ENCODE measurements around the gene CRHR1.
A peak's percentile ranks its signal among the peaks of the same experiment; 100 is the strongest.

CRHR1 gene

DNA sequence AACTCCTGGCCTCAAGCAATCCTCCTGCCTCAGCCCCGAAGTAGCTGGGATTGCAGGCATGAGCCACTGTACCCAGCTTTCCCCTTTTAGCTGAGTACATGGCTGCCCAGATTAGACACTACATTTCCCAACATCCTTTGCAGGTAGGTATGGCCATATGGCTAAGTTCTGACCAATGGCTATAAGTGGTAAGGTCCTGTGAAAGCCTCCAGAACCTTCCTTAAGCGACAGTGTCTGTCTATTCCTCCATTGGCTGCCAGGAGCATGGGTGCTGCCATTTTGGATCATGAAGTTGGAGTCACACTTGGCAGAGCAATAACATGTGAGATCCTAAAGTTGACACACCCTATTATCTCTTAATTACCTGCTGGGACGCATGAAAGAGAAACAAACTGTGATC is 24.4 kb upstream of the CRHR1 start:
- no peak for DNase-seq

DNA sequence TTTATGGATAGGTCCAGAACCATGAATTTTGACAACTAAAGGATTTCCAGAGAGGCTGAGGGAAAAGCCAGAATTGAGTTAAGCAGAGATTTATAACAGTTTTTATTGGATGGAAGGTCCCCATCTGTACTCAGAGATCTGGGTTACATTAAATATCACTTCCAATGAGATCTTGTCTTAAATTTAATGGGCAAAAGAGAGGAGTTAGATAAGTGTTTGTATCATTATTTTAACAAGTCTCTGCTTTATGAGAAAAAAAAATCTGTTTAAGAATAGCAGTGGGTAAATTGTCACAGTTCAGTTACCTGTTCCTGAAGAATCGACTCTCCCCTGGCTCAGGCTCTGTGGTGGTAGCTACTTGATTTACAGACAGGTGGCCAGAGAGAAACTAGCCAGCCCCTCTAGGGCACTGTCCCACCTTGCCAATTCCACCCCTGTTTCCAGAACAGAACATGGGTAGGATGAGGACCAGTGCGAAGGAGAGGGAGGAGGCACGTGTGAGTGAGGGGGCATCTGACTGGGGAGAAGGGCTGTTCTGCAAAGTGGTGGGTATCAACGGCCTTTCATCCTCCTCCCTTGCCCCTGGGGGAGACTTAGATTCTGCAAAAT is 22.1 kb upstream of the CRHR1 start:
- DNase-seq = no peak

DNA sequence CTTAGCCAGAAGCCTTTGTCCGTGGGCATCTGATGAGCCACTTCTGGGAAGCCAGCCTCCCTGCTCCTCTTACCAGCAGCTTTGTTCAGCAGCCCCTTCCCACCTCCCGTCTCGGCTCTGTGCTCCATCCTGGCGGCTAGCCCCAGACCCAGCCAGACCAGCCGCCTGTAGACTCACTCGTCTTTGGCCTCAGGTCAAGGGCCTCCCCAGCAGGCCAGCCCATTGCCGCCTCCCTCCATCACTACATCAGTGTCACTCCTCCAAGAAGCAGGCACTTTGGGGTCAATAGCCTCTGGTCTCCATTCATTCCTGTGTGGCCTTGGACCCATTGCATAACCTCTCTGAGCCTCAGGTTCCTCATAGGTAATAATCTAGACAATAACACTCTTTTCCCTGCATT is 20.9 kb upstream of the CRHR1 start:
- no peak for DNase-seq

DNA sequence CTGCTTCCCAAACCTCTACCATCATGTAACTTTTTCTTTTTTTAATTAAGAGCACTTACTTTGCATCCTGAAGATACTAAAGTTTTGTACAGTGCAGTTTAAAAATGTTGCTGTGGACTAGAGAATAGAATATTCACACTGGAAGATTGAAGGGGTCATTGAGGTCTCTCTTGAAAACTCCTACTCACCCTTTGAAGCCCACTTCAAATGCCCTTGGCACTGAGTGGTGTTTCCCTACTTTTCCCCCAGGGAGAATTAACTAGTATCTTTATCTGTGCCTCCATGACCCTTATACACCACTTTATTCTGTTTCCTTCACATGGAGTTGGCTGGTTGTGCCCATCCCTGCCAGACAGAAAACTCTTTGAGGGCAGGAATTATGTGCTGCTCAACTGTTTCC is 19.6 kb upstream of the CRHR1 start:
- DNase-seq = no peak

DNA sequence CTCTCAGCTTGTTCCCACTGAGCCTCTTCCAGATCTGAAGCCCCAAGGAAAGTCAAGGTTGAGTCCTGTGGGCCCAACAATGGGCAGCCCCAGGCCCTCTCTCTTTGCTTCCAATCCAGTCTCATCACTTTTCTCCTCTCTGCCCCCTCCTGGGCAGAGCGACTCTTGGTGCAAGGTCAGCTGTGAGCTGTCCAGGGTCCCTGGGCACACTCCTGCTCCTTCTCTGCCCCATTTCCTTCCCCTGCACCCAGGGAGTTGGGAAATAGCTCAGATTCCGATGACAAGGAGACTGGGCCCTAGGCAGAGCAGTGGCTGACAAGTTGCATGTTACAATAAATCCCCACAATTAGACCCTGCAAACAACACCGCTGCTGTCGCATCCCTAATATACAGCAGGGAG is 16.1 kb upstream of the CRHR1 start:
- no peak for DNase-seq

DNA sequence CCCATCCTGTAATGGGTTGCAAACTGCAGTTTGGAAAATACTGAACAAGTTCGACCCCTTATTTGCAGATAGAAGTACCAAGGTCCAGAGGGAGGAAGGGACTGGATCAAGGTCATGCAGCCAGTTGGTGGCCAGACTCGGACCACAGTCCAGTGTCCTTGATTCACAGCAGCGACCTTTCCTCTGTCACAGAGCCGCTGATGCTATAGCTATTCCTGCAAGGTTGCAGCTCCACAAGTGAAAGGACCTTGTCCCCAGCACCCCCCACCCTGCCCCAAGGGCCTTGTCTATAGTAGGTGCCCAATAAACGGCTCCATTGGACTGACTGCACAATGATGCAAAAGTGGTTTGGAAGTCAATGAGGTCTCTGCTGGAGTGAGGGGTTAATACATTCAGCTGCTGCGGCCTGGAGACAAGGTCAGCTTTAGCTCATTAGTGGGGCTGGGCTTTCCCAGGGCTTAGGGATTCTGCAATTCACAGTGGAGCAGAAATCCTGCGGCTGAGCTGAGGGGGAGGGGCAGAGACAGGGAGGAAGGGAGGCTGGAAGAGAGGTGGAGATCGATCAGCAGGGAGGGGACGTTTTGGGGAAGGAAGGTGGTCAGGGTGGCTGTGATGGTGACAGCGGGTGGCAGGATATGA is 13.4 kb upstream of the CRHR1 start:
- no peak for DNase-seq

DNA sequence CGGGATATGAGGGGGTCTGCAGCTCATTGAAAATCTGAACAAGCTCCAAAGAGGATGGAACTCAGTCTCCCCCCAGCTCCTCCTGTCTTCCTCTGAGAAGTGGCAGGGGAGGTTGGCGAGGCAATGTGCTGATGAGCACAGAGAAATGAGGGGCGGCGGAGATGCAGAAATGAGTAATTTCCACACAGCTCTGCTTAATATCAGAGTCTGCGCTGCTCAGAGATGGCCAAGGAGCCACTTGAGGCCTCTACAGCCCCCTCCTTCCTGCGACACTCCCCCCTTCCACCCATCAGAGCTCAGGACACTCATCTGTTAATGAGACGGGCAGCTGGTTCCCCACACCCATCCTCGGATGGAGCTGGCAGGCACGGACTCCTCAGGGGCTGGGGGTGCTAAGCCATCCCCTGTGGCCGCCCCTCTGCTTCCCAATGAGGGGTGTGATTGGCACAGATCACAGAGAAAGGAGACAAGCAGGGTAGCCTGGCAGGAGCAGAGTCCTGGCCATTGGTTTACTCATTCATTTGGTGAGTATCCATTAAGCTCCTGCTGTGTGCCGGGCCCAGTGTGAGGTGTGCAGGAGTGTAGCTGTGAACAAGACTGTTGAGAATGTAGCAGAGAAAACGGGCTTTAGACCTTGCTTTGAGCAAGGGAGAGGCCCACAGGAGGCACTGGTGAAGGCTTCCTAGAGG is 12.7 kb upstream of the CRHR1 start:
- DNase-seq = no peak

DNA sequence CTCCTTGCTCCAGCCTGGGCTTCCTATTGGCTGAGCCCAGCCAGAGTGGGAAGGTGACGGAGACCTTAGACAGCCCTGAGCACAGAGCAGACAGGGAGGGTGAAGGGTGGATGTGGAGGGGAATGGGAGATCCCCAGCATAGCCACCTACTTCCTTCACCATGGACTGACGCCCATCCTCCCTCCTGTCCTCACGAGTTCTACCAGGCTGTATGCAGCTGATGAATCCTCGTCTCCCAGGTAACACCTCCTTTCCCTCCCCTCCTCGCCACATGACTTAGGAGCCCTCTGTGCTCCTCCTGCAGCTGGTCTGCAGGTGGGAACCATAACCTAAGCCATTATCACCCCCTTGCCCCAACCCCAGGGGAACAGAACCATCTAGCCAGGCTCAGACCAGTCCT is 9.0 kb upstream of the CRHR1 start:
- DNase-seq = peak; percentile 57

DNA sequence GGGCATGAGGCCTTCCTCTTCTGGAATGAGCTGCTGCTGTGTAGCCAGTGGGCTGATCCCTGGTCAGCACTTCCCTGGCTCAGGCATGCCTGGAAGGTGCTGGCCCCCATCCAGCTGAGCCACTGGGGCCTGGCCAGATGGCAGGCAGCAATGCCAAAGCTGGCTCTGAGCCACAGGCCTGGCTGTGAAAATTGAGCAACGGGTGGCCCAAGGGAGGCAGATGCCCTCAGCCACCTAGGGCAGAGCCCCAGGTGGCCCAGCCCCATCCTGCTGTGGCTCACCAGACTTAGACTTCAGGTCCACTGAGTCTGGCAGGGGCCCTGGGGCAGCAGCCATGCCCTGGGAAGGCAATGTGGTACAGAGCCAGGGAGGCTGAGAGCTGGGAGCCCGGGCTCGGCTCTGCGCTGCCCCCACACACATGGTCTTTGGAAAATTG is 8.5 kb upstream of the CRHR1 start:
- DNase-seq = peak; percentile 81

DNA sequence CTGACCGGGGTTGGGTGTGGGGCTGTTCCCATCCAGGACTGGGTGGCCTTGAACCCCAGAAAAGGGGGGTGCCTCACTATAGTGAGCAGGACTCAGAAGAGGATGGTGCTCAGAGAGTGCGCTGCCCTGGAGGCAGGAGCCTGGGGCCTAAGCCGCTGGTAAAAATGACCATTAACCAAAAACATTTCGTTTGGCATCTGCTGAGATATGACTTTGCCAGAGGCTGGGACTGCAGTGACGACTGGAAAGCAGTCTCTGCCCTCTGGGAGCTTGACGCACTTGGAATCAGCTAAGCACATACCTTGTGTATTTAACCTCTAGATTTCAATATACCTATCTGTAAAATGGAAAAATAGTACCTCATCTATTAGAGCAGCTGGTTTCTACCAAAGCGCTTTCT is 7.2 kb upstream of the CRHR1 start:
- no peak for DNase-seq

DNA sequence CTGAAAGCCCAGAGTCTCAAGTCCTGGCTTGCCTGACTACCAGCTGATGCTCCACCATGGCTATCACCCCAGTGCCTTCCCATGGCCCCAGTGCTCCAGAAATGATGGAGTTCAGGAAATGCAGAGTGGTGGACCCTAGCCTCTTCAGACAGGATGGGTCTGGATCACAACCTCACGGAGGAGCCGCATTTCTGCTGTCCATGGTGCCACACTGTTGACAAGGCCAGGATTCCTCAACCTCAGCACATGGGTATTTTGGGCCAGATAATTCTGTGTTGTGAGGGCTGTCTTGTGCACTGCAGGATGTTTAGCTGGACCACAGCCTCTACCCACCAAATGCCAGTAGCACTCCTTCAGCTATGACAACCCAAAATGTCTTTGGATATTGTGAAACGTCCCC is 6.7 kb upstream of the CRHR1 start:
- no peak for DNase-seq

DNA sequence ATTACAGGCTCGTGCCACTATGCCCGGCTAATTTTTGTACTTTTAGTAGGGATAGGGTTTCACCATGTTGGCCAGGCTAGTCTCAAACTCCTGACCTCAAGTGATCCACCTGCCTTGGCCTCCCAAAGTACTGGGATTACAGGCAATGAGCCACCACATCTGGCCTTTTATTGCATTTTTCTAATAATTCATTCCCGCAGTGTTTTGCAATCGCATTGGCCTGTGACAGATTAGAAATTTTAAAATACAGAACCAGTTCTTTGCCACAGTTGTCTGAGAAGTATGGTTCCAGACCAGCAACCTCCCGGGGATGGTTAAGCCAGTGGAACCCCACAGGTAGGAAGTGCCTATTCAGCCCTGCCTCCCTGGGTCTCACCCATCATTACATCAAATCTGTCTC is 3.2 kb upstream of the CRHR1 start:
- DNase-seq = no peak

DNA sequence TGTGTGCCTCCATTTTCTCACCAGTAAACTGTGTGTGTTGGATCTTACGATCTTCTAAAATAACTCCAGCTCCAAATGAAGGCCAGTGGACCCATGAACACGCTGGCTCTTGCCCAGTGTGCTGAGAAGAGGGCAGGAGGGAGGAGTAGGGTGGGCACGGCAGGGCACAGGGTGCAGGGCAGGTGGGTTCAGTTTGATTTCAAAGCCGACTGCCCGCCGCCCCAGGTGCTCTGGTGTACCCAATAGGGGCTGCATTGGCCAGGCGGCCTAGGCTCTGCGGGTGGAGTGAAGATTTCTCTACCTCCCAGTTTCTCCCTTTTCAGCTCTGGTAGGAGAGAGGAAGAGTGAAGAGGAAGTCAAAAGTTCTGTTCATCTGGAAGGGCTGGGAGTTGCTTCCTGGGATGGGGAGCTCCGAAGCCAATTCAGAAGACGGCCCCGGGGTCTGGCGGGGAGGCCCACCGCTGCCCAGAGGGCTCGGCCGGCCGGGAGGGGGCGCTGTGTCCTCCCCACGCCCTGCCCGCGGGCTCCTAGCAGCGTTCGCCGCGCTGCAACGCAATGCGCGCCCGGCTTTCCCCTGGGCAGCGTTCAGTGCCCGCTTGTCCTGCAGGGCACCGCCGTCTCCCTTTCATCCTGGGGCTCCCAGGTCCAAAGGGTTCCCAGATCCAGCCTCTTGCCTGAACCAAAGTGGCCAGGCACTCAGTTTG is 1.1 kb upstream of the CRHR1 start:
- no peak for DNase-seq

DNA sequence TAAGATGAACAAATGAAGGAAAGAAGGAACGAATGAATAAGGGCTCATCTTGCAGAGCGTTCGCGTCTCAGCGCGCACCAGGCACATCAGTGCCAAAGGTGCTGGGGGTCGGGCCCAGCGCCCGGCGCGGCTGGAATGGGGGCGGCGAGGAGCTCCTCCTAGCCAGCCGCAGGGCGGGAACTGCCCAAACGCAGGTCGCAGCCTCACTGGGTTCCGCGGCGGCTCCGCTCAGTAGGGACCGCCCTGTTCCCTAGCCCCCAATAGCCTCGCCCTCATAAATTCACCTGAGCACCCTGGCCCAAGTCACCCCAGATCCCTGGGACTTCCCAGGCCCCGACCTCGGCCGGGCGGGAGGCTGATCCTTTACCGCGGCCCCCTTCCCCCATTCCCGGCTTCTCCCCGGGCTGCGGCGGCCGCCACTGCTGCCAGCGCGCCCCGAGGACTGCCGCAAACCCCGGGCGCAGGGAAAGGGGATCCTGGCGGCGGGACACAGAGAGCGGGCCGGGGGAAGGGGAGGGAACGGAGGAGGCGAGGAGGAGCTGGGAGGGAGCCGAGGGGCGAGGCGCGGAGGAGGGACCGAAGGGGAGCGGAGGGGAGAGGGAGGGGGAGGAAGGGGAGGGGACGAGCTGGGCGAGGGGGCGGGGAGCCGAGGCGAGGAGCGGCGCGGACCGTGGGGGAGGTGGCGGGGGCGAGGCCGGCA is 377 bp upstream of the CRHR1 start:
- DNase-seq = peak; percentile 15

DNA sequence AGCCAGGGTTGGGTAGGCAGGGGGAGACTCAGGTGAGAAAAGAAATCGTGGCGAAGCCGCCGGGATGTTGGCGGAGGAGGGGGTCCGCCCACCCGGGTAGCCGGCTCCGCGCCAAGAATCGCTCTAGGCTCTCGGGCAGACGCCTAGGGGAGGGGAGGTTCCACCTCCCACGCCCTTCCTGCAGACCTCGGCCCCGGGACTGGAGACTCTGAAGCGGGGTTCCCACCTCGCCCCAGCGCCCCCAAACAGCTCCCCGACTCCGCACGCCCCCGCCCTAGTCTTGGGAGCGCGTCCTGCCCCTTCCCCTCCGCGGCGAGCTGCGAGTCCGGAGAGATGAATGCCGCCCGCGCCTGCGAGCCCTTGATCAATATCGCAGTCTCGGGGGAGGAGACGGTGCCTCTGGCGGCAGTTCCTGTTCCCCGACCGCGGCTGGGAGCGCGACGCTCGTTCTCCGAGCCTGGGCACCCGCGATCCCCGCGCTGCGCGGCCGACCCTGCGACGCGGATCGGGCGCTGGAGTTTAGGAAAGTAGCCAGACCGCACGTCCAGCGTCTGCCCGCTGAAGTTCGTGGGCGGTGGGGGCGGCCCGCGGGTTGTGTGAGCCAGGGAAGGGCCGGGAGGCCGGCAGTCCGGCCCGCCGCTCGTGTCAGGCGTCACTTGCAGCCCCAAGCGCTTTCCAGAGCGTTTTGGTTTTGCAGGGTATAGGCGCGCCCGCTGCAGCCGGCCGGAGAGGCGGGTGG is 790 bp downstream of the CRHR1 start:
- no peak for DNase-seq

DNA sequence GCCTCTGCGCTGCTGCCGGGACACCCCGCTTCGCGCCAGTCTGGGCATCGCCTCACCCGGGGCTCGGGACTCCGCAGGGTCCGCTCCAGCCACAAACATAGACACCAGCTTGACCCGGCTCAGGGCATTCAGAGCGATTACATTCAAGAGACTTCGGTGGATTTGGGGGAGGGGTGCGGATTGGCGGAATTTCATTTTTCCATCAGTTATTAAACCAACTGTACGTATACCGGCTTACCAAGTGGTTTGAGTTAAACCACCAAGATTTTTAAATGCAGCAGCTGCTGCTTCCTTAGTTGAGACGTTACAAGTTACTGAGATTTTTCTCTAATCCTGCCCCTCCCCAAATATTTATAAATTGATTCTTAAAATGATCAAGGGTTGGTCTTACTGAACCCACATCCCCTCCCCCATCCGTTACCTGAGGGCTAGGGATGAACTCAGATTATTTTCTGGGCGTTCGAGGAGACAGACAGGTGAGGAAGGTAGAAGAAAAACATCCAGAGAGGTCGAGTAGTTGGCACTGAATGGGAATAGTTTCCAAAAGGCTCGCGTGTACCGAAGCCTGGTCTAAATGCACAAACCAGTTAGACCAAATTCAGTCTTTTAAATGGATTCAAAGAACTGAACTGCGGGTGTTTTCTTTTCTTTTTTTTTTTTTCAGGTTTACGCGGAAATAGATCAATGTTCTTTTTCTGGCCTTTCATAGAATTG is 1.5 kb downstream of the CRHR1 start:
- DNase-seq = no peak

DNA sequence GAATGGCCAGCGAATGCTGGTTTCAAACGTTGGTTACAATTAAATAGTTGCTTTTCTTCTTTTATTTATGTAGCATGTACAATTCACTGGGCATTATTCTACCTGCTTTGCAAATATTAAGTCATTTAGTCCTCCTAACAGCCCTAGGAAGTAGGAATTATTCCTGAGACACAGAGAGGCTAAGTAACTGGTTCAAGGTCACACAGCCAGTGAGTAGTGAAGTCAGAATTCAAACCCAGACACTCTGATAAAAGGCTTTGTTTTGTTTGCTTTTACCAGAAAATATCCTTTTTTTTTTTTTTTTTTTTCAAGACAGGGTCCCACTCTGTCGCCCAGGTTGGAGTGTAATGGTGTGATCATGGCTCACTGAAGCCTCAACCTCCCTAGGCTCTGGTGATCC is 2.2 kb downstream of the CRHR1 start:
- no peak for DNase-seq

DNA sequence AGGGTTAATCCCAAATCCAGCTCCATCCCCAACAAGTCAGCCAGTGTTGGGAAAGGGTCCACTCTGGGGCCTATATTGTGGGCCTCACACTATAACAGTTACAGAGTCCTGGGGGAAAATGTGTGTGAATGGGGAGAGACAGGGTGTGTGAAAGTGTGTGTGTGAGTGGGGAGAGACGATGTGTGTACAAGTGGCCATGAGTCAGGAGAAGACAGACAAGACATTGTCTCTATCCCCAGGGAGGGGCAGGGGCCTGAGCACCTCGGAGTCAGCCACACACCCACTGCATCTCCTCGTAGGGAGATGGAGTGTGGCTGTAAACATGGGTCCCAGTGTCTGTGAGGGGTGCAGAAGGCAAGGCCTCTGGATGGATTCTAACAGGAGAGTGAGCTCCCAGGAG is 2.9 kb downstream of the CRHR1 start:
- no peak for DNase-seq

DNA sequence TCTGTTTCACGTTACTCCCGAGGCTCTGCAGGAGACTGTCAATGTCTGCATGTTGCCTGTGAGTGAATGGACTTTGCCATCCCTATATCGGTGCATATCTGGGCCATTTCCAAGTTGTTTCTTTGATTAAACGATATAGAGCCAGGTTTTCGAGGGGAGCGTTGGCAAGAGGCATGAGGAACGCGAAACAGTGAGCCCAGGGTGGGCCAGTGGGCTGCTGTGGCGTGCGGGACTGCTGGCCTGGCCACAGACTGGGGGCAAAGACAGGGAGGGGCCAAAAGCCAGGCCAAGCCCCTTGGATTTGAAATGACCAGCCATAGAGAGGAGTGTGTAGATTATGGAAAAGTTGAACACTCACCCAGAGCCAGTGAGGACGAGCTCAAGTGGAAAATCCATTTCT is 3.5 kb downstream of the CRHR1 start:
- no peak for DNase-seq

DNA sequence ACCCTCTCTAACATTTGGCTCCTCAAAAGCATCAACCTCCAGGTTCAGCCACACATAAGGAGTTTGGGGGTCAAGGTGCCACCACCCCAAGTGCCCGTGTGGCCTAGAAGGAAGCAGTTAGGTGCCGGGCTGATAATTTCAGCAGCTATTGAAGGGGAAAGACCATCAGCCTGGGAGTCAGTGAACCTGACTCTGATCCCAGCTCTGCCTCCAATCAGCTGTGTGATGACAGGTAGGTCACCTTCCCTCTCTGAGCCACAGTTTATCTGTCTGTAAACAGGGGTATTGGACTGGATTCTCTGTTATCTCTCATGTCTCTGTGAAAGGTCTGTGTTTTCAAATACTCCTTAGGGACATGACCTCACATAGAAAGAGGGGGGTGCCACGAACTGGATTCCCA is 3.9 kb downstream of the CRHR1 start:
- no peak for DNase-seq

DNA sequence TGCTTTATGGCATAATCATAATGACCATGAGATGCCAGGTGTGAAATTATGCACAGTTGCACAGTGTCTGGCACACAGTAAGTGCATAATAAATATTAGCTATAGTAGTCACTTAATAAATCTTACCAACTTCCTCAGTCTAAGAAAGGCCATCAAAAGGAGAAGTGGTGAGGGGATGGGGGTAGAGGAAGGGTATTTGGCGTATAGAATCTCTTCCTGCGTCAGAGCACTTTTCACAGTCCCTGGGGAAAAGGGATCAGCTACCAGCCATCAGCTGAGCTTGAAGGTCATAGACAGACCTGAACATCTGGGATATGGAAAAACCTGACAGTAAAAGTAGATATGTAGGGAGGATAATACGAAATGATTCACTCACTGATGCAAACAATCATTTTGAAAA is 5.8 kb downstream of the CRHR1 start:
- DNase-seq = no peak

Data from NCI-H2029 (cell line).